HG02938 (cell line): ENCODE data around the gene VPS41.

Source experiments
- ATAC-seq: cut with Tn5 transposase; IDR thresholded peaks from one replicate; pipeline ENCODE4 v1.9.1; 2021; ENCODE audit warnings: mild to moderate bottlenecking, moderate library complexity; ENCODE audit not compliant: unreplicated experiment

The VPS41 gene

DNA sequence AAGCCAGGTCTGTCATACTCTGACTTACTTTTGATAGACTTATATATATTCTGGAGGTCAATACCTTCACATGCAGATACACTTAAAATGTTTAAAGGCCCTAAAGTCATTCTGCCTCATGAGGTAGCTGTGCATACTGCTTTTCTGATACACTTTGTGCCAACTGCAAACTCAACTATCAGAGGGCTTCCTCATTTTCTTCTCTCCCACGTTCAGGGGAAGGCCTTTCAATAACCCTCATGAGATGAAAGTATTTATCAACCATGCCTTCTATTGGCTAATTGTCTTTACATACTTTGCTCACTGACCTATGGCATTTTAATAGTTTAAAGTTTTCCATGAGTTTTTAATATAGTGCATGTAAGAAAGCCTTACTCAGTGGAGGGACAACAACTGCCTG is 165.1 kb downstream of the VPS41 start:
- no peak for ATAC-seq

DNA sequence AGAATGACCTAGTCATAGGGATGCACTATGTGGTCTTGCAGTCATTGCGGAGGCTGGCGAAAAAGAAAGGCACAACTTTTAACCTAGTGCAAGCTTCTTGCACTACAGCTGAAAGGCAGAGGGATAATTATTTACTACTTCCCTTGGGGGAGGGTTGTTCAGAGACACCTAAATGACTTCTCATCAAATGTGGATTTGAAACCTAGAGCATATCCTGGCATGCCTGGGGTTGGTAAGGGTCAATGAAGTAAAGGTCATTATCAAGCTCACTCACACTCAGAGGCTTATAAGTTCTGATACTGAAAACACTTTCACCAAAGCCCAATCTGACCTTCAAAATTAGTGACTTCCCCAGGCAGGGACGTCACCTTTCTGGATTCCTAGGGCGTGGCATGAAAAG is 168.9 kb downstream of the VPS41 start:
- no peak for ATAC-seq

DNA sequence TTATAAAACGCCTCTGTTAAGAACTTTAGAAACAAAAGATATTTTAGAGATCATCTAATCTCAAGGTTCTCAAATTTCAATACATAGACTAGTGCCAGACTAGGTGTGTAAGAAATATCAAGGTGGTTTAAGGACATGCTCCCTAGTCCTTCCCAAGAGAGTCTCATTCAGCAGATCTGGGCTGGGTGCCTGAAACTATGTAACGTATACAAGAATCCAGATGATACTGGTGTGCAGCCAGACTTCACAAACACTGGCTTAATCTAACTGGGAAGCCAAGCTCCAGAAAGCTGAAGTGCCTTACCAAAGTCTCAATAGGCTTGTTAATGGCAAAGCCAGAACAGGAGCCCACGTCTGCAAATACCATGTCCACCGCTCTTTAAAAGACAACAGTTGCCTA is 172.9 kb downstream of the VPS41 start:
- ATAC-seq = no peak

DNA sequence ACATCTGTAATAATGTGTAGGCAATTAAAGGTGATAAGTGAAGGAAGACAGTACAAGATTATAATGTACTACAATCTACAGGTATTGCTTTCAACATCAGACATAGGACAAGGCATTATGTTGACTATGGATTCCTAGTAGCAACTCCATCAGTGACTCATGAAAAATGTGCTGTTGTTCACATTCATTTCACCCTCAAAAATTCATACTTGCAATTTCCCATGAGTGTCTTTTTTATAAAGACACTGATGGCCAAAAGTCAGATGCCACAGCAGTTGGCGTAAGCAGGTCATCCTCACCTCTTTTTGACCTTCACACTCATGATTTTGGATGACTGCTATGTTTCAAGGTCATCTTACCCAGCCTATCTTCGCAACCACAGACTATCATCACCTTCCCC is 177.8 kb downstream of the VPS41 start:
- no peak for ATAC-seq

DNA sequence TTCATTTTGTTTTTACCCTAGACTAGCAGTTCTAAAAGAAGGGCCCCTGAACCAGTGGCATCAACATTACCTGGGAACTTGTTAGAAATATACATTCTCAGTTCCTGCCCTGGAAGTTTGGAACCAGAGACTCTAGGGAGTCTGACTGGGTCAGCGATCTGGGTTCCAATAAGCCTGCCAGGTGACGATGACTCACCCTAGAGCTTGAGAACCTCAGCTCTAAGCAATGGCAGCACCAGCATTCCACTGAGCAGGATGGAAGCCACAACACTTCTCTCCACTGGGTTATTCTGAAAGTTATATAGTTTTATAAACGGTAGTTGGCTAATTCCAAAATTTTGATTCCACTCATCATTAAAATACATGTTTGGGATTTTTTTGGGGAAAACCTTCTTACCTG is 180.8 kb downstream of the VPS41 start:
- no peak for ATAC-seq

DNA sequence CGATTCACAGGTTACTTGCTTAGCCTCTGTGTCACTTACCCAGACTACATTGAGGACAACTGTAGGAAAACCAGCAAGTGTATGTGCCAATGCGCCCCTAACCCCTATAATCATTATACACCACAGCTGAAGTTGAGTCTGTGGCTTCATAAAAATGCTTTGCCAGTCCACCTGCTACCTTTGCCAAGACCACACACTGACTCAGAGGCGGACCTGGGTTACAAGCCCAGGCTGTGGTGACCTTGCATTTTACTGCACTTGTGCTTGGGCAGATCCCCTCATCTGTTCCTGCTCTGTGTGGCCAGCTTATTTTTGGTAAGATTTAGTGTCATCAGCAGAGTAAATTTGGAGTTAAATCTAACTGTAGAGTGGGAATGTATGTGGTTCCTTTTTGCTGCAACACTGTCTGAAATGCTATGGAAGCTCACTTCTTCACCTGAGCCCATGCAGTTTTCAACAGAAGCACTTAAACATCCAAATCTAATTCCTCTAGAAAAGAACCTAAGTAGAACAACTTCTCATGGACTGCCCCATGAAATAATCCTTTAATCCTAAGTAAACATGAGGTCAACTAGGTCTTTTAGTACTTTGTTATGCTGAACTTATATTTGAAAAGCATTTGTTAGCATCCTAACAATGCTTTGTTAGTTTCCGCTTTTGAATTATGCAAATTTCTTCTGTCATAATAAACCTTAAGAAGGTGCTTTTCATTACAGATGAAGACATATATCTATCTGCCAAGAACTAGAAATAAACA is 181.6 kb downstream of the VPS41 start:
- no peak for ATAC-seq

DNA sequence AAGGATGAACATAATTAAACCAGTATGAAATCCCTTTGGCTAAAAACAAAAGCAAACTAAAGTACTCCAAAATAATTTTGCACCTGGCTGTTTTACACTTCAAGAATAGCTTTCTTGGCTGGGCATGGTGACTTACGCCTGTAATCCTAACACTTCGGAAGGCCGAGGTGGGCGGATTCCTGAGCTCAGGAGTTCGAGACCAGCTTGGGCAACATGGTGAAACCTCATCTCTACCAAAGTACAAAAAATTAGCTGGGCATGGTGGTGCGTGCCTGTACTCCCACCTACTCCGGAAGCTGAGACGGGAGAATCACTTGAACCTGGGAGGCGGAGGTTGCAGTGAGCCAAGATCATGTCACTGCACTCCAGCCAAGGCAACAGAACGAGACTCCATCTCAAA is 185.7 kb downstream of the VPS41 start:
- no peak for ATAC-seq

DNA sequence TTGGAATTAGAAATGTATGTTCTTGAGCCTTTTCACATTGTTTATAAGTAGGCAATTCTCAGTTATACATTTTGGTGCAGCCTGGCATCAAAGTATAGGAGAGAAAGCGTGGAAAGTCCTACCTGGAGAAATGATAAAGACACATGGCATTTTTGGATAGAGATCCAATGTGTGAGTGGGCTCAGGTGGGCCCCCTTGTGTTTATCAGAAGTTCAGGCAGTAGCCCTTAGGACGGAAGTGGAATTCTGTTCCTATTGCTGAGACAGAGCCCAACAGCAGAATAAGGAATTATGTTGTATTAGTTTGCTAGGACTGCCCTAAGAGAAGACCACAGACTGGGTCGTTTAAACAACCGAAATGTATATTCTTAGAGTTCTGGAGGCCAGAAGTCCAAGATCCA is 192.6 kb downstream of the VPS41 start:
- no peak for ATAC-seq

DNA sequence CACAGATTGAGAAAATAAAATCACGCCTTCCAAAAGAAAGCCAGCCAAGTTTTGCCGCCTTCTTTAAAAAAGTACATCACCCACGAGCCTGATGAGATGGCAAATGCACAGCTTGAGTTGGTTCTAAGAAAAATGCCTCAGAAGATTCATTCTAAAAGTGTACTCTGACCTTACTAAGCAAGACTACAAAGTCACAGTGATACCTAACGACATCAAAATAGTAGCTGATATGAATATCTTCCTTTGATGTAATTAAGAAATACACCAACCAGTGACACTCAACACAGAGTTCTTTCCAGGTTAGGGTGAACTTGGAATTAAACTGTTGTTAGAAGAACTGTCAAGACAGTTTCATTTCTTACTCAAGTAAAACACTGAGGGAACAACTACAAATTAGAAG is 199.9 kb downstream of the VPS41 start:
- ATAC-seq = no peak

DNA sequence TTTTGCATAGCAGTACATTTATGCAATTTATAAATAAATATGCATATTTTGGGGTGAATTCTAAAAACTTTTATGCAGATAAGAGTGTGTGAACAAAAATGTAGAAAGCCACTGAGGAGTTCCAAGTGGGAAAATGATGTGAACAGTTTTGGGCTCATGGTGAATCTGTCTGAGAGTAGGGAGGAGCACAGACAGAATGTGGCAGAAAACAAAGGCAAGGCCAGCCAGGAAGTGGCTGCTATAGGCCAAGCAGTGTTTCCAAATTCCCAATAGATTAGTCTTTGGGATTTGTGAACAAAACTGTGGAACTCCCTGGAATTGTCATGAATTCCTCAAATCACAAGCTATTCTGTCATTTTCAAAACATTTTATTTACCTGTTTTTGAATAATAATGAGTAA is 204.2 kb downstream of the VPS41 start:
- ATAC-seq = no peak

DNA sequence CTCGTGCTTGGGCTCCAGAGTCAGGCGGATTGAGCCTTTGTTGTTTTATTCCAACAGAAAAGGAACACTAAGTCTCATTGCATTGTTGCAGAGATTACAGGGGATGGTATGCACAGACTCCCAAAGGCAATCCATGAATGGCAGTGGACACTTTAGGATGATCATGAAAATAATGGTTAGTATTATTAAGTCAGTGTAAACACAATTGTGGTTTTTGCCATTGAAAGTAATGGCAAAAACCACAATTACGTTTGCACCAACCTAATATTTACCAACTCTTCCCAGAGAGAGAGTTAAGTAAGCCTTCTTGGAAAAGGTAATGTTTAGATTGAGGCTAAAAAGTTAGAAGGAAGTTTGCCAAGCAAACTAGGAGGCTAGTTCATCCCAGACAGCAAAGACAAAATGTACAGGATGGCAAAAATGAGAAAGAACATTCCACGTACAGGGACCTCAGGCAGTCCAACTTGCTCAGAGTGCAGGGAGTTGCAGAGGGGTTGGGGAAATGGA is 204.9 kb downstream of the VPS41 start:
- no peak for ATAC-seq

DNA sequence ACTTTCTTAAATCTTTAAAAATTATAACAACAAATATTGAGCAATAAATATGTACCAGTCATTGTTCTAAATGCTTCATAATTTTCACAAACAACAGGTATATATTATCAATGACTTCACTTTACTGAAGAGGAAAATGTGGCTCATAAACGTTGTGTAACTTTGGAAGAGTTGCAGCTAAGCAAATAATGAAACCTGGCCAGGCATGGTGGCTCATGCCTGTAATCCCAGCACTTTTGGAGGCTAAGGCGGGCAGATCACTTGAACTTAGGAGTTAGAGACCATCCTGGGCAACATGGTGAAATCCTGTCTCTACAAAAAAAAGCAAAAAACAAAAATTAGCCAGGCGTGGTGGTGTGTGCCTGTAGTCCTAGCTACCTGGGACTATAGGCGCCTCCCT is 205.9 kb downstream of the VPS41 start:
- no peak for ATAC-seq

DNA sequence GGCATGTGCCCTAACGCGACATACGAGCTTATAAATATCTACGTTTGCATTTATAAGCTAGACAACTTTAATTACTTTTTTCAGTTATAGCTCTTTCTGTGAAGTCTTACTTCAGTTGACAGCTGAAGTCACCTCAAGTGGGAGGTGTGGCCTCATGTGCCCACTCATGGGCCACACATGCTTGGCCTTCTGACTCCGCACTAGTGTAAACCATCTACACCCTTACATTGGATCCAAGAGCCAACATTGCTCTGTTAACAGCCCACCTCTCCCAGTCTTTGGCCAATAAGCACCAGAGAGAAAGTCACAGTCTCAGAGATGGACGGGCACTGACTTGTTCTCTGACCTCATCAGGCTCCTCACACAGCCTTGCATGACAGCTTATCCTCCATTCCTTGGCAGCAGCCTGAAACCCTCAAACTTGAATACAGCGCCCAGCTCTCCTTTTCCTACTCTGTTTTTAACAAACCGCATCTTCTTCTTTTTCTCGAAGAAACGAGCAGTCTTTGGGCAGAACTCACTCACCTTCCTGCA is 206.9 kb downstream of the VPS41 start:
- no peak for ATAC-seq

DNA sequence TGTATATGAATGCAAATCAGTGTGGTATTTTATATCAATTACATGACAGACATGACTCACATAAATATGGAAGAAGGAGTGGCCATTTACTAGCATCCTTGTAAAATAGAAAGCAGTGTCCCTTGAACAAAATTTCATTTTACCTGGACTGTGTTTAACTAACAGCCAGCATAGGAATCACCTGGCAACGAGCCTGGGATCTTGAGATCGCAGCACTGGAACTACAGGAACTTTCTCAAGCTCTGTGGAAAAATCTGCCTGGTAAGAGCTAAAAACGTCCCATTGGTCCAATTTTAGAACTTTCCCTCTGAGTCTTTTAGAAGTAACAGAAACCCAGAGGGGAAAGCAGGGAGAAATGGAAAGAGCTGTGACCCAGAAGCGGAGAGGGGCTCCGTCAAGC is 208.9 kb downstream of the VPS41 start:
- ATAC-seq = no peak

DNA sequence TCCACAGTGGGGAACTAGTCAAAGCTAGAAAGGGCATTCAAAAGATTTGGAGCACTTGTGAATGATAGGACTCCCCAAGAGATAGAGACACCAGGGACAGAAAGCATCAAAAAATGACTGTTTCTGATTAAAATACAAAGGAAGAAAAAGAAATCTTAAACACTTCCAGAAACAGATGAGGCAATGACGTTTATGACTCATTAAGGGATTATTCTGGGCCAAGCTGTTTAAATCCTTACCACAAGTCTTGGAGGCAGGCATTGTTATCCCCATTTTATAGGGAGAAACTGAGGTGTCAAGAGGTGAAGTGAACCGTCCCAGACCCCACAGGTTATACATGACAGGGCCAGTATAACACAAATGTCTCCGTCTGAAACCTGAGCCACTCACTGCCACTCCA is 209.5 kb downstream of the VPS41 start:
- ATAC-seq = no peak

DNA sequence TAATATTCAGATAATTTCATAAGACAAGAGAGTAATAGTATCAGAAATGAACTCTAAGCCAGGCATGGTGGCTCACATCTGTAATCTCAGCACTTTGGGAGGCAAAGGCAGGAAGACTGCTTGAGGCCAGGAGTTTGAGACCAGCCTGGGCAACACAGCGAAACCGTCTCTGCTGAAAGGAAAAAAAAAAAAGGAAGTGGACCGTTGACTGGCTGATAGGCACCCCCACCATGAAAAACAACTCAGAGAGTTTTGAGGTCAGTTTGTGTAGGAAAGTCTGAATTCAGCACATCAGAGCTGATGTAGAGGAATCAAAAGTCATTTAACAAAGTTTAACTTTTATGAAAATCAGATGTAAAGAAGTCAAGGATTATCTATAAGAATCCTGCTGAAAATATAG is 214.7 kb downstream of the VPS41 start:
- ATAC-seq = no peak

DNA sequence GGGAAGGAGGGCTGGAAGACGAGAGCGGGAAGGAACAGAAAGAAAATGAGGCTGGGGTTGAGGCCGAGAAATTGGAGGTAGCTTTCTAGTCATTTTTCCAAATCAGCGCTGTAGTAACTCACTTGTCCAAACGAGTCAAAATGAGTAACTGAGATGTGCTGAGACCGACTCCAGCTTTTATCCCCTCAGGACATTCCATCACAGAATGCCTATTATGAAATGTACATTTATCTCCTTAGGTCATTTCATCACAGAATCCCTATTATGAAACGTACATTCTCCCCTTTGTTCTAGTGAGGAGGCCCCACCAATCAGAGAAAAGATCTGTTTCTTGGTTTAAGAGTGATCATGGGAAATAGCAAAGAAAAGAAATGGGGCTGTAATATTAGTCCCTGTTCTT is 222.1 kb downstream of the VPS41 start:
- no peak for ATAC-seq

DNA sequence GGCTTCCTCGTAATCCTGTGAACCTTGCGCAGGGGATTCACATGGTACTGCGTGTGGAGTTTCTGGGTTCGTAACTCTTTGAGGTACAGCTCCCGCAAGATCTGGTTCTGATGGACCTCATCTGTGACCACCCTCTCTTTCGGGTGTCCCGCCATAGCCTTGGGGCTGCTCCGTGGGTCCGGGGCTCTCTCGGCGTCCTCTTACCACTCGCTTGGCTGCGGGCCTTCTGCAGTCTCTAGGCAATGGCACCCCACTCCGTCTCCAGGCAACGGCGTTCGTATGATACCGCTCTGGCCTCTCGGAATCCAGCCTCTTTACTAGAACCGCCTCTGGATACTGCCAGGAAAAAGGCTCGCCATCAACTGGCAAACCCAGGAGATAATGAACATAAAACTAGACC is 223.1 kb downstream of the VPS41 start:
- no peak for ATAC-seq

DNA sequence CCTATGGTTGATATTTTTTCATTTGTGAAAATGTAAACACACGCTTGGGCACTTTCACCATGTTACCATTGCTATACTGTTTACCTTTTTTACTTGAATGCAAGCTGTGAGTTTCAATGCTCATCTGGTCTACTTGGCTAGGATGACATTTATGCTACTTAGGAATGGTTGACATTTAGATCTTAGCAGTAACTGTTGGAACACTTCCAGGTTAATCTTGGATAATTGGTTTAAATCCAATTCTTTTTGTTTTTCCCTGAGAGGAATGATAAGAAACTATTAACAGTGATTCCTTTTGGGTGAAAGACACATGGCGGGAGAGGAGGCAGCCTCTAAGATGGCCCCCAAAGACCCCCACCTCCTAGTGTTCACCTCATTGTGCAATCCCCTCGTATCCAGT is 226.4 kb downstream of the VPS41 start:
- no peak for ATAC-seq

DNA sequence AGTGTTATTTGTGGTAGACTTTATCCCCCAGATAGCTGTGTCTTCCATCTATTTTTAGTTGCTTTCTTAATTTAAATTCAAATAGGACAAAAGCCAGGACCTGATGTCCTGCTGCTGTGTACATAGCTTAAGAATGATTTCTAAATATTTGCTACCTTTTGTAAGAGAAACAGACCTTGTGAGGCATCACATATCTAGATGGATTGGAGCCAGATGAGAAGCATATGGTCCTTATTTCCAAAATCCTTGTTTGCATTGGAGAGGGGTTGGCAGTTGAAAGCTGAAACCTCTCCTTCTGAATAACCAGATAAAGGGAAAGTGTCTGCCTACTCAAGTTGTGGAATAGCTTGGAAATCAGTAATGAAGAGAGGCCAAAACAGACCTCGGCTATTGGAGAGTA is 227.1 kb downstream of the VPS41 start:
- ATAC-seq = no peak

DNA sequence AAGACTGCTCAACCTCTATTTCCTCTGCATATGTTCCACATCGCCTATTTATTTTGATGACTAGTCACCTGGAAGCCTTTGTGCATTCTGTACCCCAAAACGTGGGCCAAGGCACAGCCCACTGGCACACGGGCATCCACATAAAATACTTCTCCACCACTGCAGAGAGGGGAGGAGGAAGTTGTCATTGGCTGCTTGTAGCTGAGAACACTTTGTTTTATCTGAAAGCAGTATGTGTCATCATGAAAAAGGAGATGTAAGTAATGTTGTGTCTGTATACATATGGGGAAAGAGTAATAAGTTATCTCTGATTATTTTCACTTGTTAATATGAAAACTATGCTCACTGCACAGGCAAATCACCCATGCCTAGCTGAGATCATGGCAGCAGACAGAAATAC is 229.6 kb downstream of the VPS41 start:
- ATAC-seq = no peak

DNA sequence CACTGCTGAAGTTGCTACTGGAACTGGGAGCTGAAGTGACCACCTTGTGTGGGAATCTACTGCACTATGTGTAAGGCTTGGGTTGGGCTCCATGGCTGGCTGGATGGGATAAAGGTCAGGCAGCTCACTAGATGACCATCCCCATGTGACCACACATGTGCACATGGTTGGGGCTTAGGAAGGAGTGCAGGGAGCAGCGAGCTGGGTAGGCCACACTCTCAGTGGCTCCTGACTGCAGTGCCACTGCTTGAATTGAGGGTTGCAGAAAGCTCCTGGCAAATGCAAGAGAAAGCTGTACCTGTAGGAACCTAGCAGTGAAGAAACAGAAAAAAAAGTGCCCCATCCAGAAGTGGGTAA is 230.3 kb downstream of the VPS41 start:
- no peak for ATAC-seq
